Lung (tissue), 12 donors: Measurements from ENCODE around the gene AHCTF1. TPM values are rescaled to one million over a fixed set of nuclear protein-coding genes. Genes with fewer than 3 reads are reported as not detected.

Experiments used
- ATAC-seq: fragments of 200-7000 bp; cut with Tn5 transposase; one replicate; pipeline ENCODE4 v1.9.1; 2020; ENCODE audit warnings: moderate number of reproducible peaks; ENCODE audit not compliant: insufficient read depth, low FRiP score
- DNase-seq, 3 donors: peaks; one replicate each; pipeline ENCODE4 v3.0.0-alpha.2; 2013 to 2017
- H3K27ac ChIP-seq, 2 donors: one replicate each; pipeline ENCODE4 v1.5.1; 2013; ENCODE audit warnings: mild to moderate bottlenecking in 2 of 2, moderate library complexity in 2 of 2, control low read depth in 1 of 2, inconsistent platforms in 1 of 2, low read depth in 1 of 2, low read length in 1 of 2
- H3K27me3 ChIP-seq, 3 donors: one replicate each; pipeline ENCODE4 v1.5.1; 2013; ENCODE audit warnings: low read length in 2 of 3; ENCODE audit not compliant: control insufficient read depth in 3 of 3, insufficient read depth in 3 of 3
- H3K36me3 ChIP-seq, 4 donors: one replicate each; pipeline ENCODE4 v1.5.1; 2013; ENCODE audit warnings: low read length in 4 of 4, mild to moderate bottlenecking in 1 of 4, moderate library complexity in 1 of 4; ENCODE audit not compliant: control insufficient read depth in 4 of 4, insufficient read depth in 4 of 4
- H3K4me1 ChIP-seq, 5 donors: one replicate each; pipeline ENCODE4 v1.5.1; 2013; ENCODE audit warnings: low read length in 5 of 5, mild to moderate bottlenecking in 2 of 5, moderate library complexity in 1 of 5; ENCODE audit not compliant: control insufficient read depth in 5 of 5, insufficient read depth in 5 of 5
- H3K4me3 ChIP-seq: one replicate; pipeline ENCODE4 v1.5.1; 2013; ENCODE audit warnings: mild to moderate bottlenecking, control low read depth, moderate library complexity
- H3K9ac ChIP-seq, 2 donors: one replicate each; pipeline ENCODE4 v1.5.1; 2013; ENCODE audit warnings: low read length in 2 of 2, control low read depth in 1 of 2; ENCODE audit not compliant: insufficient read depth in 1 of 2
- H3K9me3 ChIP-seq, 4 donors: one replicate each; pipeline ENCODE4 v1.5.1; 2013; ENCODE audit warnings: low read length in 3 of 4, mild to moderate bottlenecking in 1 of 4, moderate library complexity in 1 of 4; ENCODE audit not compliant: control insufficient read depth in 4 of 4, insufficient read depth in 3 of 4
- CTCF ChIP-seq: IDR thresholded peaks from 2 replicates; pipeline ENCODE4 v1.5.1; 2012; ENCODE audit warnings: mild to moderate bottlenecking; ENCODE audit errors: control extremely low read depth, extremely low read depth
- WGBS, 2 donors: extraction: QIAGEN DNeasy Blood & Tissue Kit; methylation state at CpG; one replicate each; pipeline ENCODE4 v1.1.7; 2013; 5-methylcytosine and 5-hydroxymethylcytosine counted together
- polyA plus RNA-seq, 2 donors: library from polyadenylated mRNA; stranded (reverse); fragments of 200-250 nt; gene quantifications; one replicate each; pipeline ENCODE4 v1.2.1, GENCODE V29; 2013
- total RNA-seq, 2 donors: library from RNA; depleted of rRNA in 1 of 2; stranded (reverse); fragments of >200 nt in 1 of 2; gene quantifications; one replicate each; pipeline ENCODE4 v1.2.1, GENCODE V29; 2014 to 2021
- donor health status: control.
- donor health status: control.
- donor health status: Bipolar disorder and iron deficiency.
- donor health status: healthy.
- donor health status: DM: yes; HTN: yes; CAD: no.

AHCTF1 gene
- total and polyA plus RNA-seq, 4 donors: 7.9 to 44.3 (median 22.2) TPM

- whole genome bisulfite sequencing, 2 donors: 76 to 83% methylated on average over 22 of the region's 22 CpGs
- H3K4me1 ChIP-seq: peaks cover 0 to 18% (median 4%) of the 10 kb centered on the region in 5 donors
- H3K27ac ChIP-seq: no peak overlapping the region
- H3K27me3 ChIP-seq: no peaks in the 10 kb centered on the region
- no peak overlapping the region for H3K4me3 ChIP-seq
- H3K9me3 ChIP-seq: no peaks in the 10 kb centered on the region
- H3K9ac ChIP-seq: no peak overlapping the region
- DNase-seq (no peak), ATAC-seq (no peak)
- no peaks in the 10 kb centered on the region for H3K36me3 ChIP-seq
- TF ChIP-seq CTCF: no peak
Measured at GRCh38 chr1:246798606-246799496, 132.9 kb downstream of the AHCTF1 start.

GRCh38 chr1:246798107-246798506 lies 133.6 kb downstream of the AHCTF1 start:
- ATAC-seq: no peak
- WGBS, 2 donors: 74 to 88% methylated on average over 4 of the region's 4 CpGs
- no peak overlapping the region for H3K4me3 ChIP-seq
- DNase-seq: no peak
- no peaks in the 10 kb centered on the region for H3K27me3 ChIP-seq
- no peak overlapping the region for H3K9ac ChIP-seq
- H3K4me1 ChIP-seq: peaks cover 0 to 18% (median 4%) of the 10 kb centered on the region in 5 donors
- H3K36me3 ChIP-seq: no peaks in the 10 kb centered on the region
- no peak for TF ChIP-seq CTCF
- peaks cover 0 to under 1% (median 0%) of the 10 kb centered on the region in 4 donors for H3K9me3 ChIP-seq
- no peak overlapping the region for H3K27ac ChIP-seq

GRCh38 chr1:246797597-246797996 lies 134.2 kb downstream of the AHCTF1 start:
- Histone ChIP-seq H3K36me3 (no peaks in the 10 kb centered on the region), H3K9me3 (peaks cover 0 to 2% (median 0%) of the 10 kb centered on the region in 4 donors), H3K4me1 (peaks cover 0 to 18% (median 4%) of the 10 kb centered on the region in 5 donors), H3K4me3 (no peak overlapping the region), H3K27me3 (no peaks in the 10 kb centered on the region), H3K27ac (no peak overlapping the region), H3K9ac (no peak overlapping the region)
- WGBS, 2 donors: 90 to 94% methylated on average over 11 of the region's 11 CpGs
- DNase-seq (no peak), ATAC-seq (no peak)
- no peak for TF ChIP-seq CTCF
